Panc1 (cell line): ENCODE data around the gene RBM6. TPM values are rescaled to one million over a fixed set of nuclear protein-coding genes. Genes with fewer than 3 reads are reported as not detected.

ENCODE experiments used
- ATAC-seq: fragments of 200-7000 bp; cut with Tn5 transposase; 2 replicates; pipeline ENCODE4 v1.9.1; 2020; ENCODE audit warnings: mild to moderate bottlenecking, moderate library complexity
- BruUV-seq: library from RNA; stranded (reverse); fragments of 400-500 nt; replicated peaks from 2 replicates; lab custom pipeline; 2021; lab: Mats Ljungman, UMichigan
- CTCF ChIA-PET: fragments of 300-600 bp; sonication (Branson Sonifier 250); formaldehyde crosslinking; loops from one replicate; lab custom pipeline; 2022; ENCODE audit warnings: antibody characterized with exemption; lab: Charles Lee
- POLR2A ChIA-PET: fragments of 300-600 bp; sonication (Branson Sonifier 250); formaldehyde crosslinking; loops from one replicate; lab custom pipeline; 2022; ENCODE audit warnings: antibody characterized with exemption; lab: Charles Lee
- DNase-seq: peaks from one replicate; pipeline ENCODE4 v3.0.0-alpha.2; 2010; ENCODE audit warnings: low read depth, low spot score
- H3K27ac ChIP-seq: 2 replicates; pipeline ENCODE4 v1.5.1; 2011; ENCODE audit warnings: mild to moderate bottlenecking, low read length, inconsistent platforms
- H3K27me3 ChIP-seq: fragments of 200-500 bp; sonication (Bioruptor generic); 2 replicates; pipeline ENCODE4 v1.6.0; 2014; ENCODE audit warnings: low read length, inconsistent platforms; ENCODE audit not compliant: control insufficient read depth, insufficient read depth
- H3K36me3 ChIP-seq: fragments of 200-500 bp; sonication (Bioruptor generic); 2 replicates; pipeline ENCODE4 v1.5.1; 2014; ENCODE audit warnings: inconsistent platforms, mild to moderate bottlenecking, low read length, moderate library complexity; ENCODE audit not compliant: control insufficient read depth, insufficient read depth
- H3K4me1 ChIP-seq: 2 replicates; pipeline ENCODE4 v1.5.1; 2011; ENCODE audit warnings: inconsistent platforms, mild to moderate bottlenecking, low read length, moderate library complexity; ENCODE audit not compliant: control insufficient read depth, insufficient read depth
- H3K4me3 ChIP-seq, 2 experiments: 2 replicates each; pipeline ENCODE4 v1.5.1; 2011 to 2012; ENCODE audit warnings: low read depth in 2 of 2, low read length in 2 of 2, mild to moderate bottlenecking in 2 of 2, inconsistent platforms in 1 of 2, moderate library complexity in 1 of 2
- H3K9me3 ChIP-seq: fragments of 200-500 bp; sonication (Bioruptor generic); 2 replicates; pipeline ENCODE4 v1.5.1; 2014; ENCODE audit warnings: low read depth, mild to moderate bottlenecking, inconsistent platforms, low read length, moderate library complexity; ENCODE audit not compliant: control insufficient read depth, insufficient read depth
- CTCF ChIP-seq: fragments of 450-650 bp; IDR thresholded peaks from 2 replicates; pipeline ENCODE4 v1.5.1; 2017; ENCODE audit warnings: mild to moderate bottlenecking
- POLR2AphosphoS5 ChIP-seq: IDR thresholded peaks from 2 replicates; pipeline ENCODE4 v1.6.1; 2012; ENCODE audit warnings: mild to moderate bottlenecking, low read depth, low read length, moderate library complexity
- REST ChIP-seq, 2 experiments: IDR thresholded peaks; 2 replicates each; pipeline ENCODE4 v1.6.1; 2011 to 2012; ENCODE audit warnings: low read depth in 2 of 2, control low read depth in 1 of 2, low read length in 1 of 2, mild to moderate bottlenecking in 1 of 2, moderate library complexity in 1 of 2; ENCODE audit not compliant: insufficient read depth in 1 of 2
- SIN3A ChIP-seq: IDR thresholded peaks from 2 replicates; pipeline ENCODE4 v1.6.1; 2012; ENCODE audit warnings: low read depth, mild to moderate bottlenecking, low read length, moderate library complexity, borderline replicate concordance; ENCODE audit not compliant: insufficient read depth
- TCF7L2 ChIP-seq: IDR thresholded peaks from 2 replicates; pipeline ENCODE4 v1.6.1; 2011; ENCODE audit warnings: mild to moderate bottlenecking, low read depth, low read length, inconsistent platforms
- in situ Hi-C: cut with HindIII; loops from 2 replicates; pipeline ENCODE4 v1.10.0; 2016; ENCODE audit warnings: low sequenced_read_pairs, low pct_unique_long_range_greater_than_20kb
- intact Hi-C: fragments of 100-400 bp; cut with micrococcal nuclease; formaldehyde crosslinking; loops from one replicate; pipeline ENCODE4 v1.10.0; 2022; ENCODE audit not compliant: unreplicated experiment
- total RNA-seq: library from RNA; stranded (reverse); gene quantifications from one replicate; pipeline ENCODE4 v1.2.1, GENCODE V29; 2021; ENCODE audit not compliant: unreplicated experiment

The RBM6 gene
- total RNA-seq, 1 experiment from 2014 or later: 43.6 TPM

GRCh38 chr3:50095352-50095998 is 155.5 kb downstream of the RBM6 start:
- TF ChIP-seq CTCF (no peak), SIN3A (no peak), REST (IDR thresholded peaks at IDR 0.05; ENCODE audit: insufficient read depth in 1 of 2, low read depth in 2 of 2, low read length in 1 of 2) (no peak), TCF7L2 (no peak)
- H3K36me3 ChIP-seq: peaks cover 39% of the 10 kb centered on the region
- DNase-seq (no peak), ATAC-seq (no peak)
- H3K4me1 ChIP-seq: peaks cover 5% of the 10 kb centered on the region
- no peaks in the 10 kb centered on the region for H3K9me3 ChIP-seq
- POLR2A ChIA-PET: no interaction called here
- H3K4me3 ChIP-seq: no peak overlapping the region
- intact Hi-C loops (no loop called here), in situ Hi-C loops (no loop called here)
- no peak overlapping the region for H3K27ac ChIP-seq
- BruUV-seq: no TSS peak
- H3K27me3 ChIP-seq: no peaks in the 10 kb centered on the region
- CTCF ChIA-PET: no interaction called here

GRCh38 chr3:50100386-50100785 is 160.4 kb downstream of the RBM6 start:
- in situ Hi-C loops (no loop called here), intact Hi-C loops (no loop called here)
- Histone ChIP-seq H3K9me3 (no peaks in the 10 kb centered on the region), H3K36me3 (peaks cover 47% of the 10 kb centered on the region), H3K4me3 (no peak overlapping the region), H3K27me3 (no peaks in the 10 kb centered on the region), H3K27ac (no peak overlapping the region), H3K4me1 (no peaks in the 10 kb centered on the region)
- ATAC-seq (no peak), DNase-seq (no peak)
- ChIA-PET CTCF (no interaction called here), POLR2A (no interaction called here)
- no TSS peak for BruUV-seq
- TF ChIP-seq SIN3A (no peak), POLR2AphosphoS5 (no peak), TCF7L2 (no peak), REST (IDR thresholded peaks at IDR 0.05; ENCODE audit: insufficient read depth in 1 of 2, low read depth in 2 of 2, low read length in 1 of 2) (no peak), CTCF (no peak)
